LNCAP (cell line): ENCODE data around the gene IL12RB1.

Experiments
- CTCF ChIP-seq: fragments of 450-650 bp; IDR thresholded peaks from 2 replicates; pipeline ENCODE4 v1.5.1; 2017; ENCODE audit warnings: mild to moderate bottlenecking

IL12RB1 gene

DNA sequence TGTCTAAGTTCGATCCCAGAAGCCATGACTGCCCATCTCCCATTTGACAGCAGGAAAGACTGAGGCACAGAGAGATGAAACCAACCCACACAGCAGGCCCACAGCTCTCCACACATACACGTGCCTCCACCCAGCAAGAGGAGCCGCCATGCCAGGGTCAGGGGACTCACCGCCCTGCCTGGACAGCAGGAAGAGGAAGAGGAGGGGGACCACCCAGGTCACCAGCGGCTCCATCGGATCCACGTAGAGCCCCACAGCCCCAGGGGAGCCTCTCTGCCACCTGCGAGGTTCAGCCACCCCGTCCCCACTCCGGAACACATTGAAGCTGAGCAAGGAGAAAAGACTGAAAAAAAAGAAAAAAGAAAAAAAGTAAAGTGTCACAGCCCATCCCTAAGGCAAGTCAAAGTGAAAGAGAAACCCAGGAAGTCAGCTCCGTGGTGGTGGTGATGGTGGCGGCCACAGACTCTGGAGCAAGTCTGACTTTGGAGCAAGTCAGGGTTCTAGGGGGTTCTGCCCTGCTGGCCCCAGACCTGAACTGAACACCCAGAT, at the start of gene IL12RB1:
TSS of gene IL12RB1 (minus strand) at position 345 of the 549 bp plus-strand sequence. CDS start at position 234, 111 bp downstream.
- no peak for TF ChIP-seq CTCF

GRCh38 chr19:18135712-18136584, 49.2 kb upstream of the IL12RB1 start:
- TF ChIP-seq CTCF: no peak

- no peak for TF ChIP-seq CTCF
Measured at GRCh38 chr19:18131841-18132596, 45.3 kb upstream of the IL12RB1 start.

DNA sequence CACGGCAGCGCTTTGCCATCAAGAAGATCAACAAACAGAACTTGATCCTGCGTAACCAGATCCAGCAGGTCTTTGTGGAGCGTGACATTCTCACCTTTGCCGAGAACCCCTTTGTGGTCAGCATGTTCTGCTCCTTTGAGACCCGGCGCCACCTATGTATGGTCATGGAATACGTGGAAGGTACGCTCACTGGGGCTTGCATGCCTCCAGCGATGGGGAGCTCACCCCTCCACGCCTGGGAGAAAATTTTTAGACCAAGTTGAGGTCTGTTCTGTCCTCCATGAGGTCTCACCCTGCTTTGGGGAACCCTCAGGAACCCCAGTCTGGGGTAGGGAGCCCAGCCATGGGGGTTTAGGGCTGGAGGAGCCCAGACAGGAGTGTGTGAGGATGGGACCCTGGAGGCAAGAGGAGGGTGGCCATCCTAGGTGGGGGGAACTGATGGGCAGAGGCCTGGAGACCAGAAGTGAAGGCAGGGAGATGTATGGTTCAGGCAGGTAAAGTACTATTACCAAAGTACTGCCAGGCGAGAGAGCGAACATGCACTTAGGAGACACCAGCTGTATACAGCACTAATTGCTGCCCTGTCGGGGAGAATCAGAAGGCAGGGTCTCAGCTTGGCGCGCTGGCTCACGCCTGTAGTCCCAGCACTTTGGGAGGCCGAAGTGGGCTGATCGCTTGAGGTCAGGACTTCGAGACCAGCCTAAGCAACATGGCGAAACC, 43.9 kb upstream of the IL12RB1 start:
- TF ChIP-seq CTCF: no peak

- TF ChIP-seq CTCF: no peak
Measured at GRCh38 chr19:18128805-18129204, 42.1 kb upstream of the IL12RB1 start.

DNA sequence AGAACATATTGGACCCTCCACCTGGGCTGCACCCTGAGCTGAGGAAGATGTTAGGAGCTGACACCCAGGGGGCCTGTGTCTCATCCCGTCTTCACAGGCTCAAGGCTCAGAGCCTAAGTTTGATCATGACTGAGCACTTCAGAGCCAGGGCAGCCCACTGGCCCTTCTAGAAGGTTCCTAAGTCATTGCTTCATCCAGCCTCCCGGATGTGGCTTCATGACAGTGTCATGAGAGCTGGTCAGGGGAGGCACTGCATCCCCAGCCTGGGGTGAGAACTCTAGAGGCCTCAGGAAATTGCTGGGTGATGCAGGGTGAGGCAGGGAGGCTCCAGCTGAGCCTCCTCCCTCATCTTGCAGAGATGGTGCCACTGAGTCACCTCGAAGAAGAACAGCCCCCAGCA, 41.3 kb upstream of the IL12RB1 start:
- TF ChIP-seq CTCF: no peak

DNA sequence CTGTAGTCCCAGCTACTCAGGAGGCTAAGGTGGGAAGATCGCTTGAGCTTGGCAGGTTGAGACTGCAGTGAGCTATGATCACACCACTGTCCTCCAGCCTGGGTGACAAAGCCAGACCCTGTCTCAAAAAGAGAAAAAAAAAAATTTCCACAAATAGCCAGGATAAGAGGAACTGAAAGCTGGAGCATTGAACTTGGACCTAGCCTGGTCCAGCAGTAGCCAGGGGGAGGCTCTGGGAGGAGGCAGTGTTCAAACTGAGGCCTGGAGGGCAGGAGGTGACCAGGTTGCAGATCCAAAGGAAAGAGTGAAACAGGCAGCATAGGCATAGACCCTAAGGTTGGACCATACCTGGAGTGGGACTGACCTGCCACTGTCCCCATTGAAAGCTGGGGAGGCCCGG, 39.4 kb upstream of the IL12RB1 start:
- no peak for TF ChIP-seq CTCF
